Activated CD4-positive, alpha-beta T cell treated with anti-CD3 and anti-CD28 coated beads, Interleukin-2, amount 50 U/mL, for 48 hours (primary cell): ENCODE results near the gene RUFY4.

Experiments used
- DNase-seq, 2 experiments: peaks; one replicate each; pipeline ENCODE4 v3.0.0-alpha.2; 2020

RUFY4 gene, protein sequence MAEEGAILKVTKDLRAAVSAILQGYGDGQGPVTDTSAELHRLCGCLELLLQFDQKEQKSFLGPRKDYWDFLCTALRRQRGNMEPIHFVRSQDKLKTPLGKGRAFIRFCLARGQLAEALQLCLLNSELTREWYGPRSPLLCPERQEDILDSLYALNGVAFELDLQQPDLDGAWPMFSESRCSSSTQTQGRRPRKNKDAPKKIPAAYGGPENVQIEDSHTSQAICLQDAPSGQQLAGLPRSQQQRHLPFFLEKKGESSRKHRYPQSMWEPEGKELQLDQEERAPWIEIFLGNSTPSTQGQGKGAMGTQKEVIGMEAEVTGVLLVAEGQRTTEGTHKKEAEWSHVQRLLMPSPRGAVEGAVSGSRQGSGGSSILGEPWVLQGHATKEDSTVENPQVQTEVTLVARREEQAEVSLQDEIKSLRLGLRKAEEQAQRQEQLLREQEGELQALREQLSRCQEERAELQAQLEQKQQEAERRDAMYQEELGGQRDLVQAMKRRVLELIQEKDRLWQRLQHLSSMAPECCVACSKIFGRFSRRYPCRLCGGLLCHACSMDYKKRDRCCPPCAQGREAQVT

DNA sequence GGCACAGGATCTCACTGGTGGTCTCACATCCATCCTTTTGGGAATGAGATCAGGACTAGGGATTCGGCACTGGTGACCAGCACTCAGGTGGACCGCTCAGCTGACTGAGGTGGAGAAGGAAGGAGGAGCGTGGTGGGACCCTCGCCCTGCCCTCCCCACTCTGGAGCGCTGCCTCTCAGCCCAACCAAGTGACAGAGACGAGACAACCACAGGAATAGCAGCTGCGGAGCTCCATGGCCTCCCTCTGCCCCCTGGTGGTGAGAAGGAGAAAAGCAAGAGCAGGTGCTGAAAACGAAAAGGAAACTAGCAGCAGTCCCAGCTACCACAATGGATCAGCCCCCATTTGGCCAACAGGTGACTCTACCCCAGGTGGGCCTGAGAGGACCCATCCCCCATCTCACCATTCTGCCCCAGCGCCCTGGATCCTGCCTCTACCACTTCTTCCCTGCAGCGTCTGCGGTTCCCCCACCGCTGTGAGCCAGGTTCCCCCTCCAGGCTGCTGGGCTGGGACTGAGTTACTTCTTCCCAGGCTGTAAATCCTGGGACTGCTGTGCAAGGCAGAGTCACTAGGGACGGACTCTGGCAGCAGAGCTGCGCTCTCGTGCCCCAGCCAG lies at the start of gene RUFY4:
RUFY4 (plus strand) TSS at position 533 of the 614 bp plus-strand sequence. CDS start 1,353 bp downstream, outside the sequence.
- DNase-seq: peak; percentile 50 to 64

DNA sequence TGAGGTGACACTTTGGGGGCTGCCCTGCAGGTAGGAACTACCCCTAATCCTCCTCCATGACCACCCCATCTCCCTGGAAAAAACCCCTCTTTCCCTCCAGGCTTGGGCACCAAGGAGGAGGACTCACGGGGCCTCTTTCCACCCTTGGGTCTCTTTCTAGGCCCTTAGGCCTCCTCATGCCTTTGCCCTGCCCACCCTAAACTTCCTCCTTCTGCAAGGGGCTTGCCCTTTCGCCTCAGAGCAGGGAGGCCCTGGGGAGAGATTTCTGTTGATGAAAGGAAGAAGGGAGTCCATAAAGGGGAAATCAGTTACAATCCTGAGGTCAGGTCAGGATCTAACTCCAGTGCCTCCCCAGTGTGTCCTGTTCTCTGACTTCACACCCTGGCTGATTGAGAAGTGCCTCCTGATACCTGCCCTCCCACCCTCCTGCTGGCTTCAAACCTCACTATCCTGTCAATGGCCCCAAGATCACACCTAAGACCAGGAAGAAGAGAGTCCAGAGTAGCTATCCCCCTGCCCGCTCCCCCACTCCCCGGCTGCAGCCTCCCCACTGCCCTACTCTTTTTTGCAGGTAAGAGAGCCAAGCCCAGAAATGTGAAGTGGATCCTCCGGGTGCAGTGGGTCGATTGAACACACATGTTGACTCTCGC lies 49.5 kb upstream of the RUFY4 start:
- DNase-seq: no peak

DNA sequence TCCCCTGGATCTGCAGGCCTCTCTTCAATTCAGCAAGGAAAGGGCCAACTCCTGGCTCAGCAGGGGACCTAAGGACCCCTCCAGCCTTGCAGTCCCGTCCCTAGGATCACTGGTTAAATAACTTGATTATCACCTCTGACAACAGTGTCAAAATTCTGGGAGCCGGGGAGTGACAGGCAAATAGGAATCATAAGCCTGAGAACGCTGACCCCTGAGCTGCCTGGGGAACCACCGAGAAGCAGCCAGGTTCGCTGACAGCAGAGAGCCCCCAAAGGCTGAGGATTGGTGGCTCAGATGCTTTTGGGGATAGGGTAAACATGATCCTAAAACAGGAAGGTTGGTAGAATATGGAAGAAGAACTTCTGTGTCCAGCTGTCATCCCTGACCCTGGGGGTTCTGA lies 48.8 kb upstream of the RUFY4 start:
- no peak for DNase-seq

DNA sequence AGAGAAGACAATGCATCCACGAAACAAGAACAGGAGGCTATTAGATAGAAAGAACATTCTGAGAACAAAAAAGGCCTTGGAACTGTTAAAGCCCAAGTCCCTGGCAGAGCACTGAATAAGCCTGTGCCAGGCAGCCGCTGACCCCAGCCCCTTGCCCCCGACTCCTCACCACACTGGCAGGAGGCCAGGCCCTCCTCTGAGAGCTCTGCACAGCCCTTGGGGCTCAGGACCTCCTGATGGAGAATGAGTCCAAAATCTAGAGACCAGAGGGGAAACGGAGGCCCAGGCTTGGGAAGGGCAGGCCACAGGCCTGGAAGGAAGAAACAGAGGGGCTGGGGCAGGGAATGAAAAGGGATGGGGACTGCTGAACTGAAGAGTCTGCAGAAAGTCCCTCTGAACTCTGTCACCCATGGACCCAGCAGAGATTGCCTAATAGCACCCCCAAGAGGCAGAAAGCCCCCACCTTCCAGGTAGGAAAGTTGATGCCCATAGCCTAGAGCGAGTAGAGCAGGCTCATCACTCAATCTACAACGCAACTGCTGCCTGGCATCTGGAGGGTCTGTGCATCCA lies 48.0 kb upstream of the RUFY4 start:
- no peak for DNase-seq

- DNase-seq: no peak
Measured at GRCh38 chr2:218021536-218022071, 47.4 kb upstream of the RUFY4 start.

- DNase-seq: no peak
Measured at GRCh38 chr2:218022131-218022850, 46.8 kb upstream of the RUFY4 start.

- DNase-seq: no peak
Measured at GRCh38 chr2:218022851-218023530, 46.1 kb upstream of the RUFY4 start.

GRCh38 chr2:218023636-218024035 lies 45.4 kb upstream of the RUFY4 start:
- DNase-seq: no peak

DNA sequence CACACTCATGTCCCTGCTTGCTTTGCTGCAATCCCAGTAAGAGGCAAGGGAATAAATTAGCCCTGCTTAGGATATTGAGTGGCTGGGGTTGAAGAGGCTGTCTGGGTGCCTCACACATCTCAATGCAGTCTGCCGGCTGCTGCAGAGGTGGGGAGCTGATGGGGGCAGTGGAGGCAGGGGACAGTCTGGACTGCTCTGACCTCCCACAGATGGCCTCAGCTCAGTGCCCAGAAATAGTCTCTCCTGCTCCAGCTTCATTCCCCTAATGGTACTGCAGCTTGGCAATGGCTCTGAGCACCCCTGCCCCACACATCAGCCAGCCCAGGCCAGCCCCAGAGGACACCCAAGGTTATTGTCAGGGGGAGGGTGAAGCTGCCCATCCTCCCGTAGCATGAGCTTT lies 44.7 kb upstream of the RUFY4 start:
- no peak for DNase-seq

- no peak for DNase-seq
Measured at GRCh38 chr2:218024871-218025270, 44.2 kb upstream of the RUFY4 start.

DNA sequence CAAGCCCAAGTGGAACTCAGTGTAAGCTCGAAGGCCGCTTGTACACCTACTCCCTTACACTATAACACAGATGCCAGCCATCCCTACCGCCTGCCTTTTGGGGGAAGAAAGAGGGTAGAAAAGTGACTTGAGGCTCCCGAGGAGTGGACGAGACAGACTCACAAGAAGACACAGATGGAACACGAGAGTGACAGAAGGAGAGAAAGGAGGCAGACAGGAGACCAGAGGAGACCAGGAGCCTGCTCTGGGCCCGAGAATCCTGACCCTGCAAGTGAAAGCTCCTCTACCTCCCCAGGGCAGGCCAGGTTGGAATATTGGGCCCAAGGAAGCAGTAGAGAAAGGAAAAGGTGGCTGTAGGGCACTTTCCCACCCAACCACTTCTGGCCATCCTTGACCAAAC lies 42.8 kb upstream of the RUFY4 start:
- no peak for DNase-seq

GRCh38 chr2:218026676-218027425 lies 42.2 kb upstream of the RUFY4 start:
- DNase-seq: no peak

GRCh38 chr2:218027426-218028188 lies 41.4 kb upstream of the RUFY4 start:
- DNase-seq: no peak

GRCh38 chr2:218028189-218028495 lies 40.9 kb upstream of the RUFY4 start:
- no peak for DNase-seq

GRCh38 chr2:218028562-218029348 lies 40.3 kb upstream of the RUFY4 start:
- peak in 1 of 2 experiments; percentile 1 for DNase-seq

DNA sequence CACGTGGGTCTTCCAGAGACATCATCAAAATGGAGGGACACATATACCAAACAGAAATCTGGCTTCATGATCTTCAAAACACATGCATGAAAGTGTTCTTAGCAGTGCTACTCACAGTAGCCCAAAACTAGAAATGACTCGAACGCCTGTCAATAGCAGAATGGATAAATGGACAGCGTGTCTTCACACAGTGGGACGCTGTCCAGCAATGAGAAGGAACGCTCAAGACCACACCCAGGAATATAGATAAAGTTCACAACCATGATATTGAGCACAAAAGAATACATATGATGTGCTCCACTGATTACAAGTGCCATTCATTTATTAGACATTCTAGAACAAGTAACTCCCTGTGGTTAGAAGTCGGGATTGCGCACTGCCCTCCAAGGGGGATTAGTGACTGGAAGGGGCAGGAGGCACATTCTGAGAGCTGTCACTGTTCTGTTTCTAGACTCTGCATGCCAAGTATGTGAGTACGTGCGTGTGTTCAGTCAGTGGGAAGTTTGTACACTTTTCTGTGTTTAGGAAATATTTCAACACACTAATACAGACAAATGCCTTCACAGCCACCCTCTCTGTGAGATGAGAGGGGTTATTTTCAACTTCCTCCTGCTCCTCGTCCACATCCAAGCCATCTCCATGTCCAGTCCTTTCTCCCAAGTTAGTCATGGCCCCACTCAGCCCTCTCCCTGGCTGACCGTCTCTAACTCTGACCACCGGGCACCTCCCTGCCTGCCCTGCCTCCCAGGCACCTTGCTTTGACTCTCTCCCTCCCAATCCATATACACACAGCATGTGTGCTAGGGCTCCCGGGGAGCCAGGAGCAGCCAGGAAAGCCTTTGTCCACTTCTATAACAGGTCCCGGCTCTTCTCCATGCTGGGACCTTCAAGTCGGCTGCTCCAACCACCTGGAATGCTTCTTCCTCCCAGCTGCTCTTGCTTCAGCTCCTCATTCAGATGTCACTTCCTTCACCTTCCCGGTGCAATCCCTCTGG lies 39.4 kb upstream of the RUFY4 start:
- no peak for DNase-seq

DNA sequence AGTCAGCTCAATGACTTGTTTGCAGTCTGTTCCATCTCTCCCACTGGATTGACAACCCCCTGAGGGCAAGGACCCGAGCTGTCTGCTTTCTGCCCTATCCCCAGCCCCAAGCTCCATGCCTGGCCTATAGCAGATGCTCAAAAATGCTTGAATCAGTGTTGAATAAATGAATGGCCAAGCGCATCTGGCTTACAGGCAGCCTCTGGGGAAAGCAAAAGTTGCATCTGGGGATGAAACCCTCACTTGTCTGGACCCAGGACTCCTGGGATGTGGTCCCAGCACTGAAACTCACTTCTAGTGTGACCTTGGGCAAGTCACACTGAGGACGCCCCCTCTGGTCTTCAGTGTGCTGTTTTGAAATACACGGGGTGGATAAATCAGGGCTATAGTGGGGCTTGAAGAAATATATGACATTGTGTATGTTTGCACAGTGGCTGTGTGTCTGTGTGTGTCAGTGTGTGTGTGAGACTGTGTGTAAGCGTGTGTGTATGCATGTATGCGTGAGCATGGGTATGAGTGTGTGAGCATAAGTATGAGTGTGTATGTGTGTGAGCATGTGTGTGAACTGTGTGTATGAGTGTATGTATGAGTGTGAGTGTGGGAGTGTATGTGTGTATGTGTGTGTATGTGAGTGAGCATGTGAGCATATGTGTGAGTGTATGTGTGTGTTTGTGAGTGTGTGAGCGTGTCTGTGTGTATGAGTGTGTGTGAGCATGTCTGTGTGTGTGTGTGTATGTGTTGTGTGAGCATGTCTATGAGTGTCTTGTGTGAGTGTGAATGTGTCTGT lies 38.5 kb upstream of the RUFY4 start:
- no peak for DNase-seq
